NCI-H1436 treated with DMSO at 0.1 percent for 48 hours (cell line): Measurements from ENCODE around the gene TCEANC.
A peak's percentile ranks its signal among the peaks of the same experiment; 100 is the strongest.
"Not testable (repeated sequence)": the region's sequence is repeated elsewhere in the genome, so short reads cannot be mapped to it uniquely, and the experiment has no call there.

ENCODE experiments used
- DNase-seq: peaks from one replicate; lab custom pipeline; 2025; lab: John Stamatoyannopoulos, UW

The TCEANC gene

DNA sequence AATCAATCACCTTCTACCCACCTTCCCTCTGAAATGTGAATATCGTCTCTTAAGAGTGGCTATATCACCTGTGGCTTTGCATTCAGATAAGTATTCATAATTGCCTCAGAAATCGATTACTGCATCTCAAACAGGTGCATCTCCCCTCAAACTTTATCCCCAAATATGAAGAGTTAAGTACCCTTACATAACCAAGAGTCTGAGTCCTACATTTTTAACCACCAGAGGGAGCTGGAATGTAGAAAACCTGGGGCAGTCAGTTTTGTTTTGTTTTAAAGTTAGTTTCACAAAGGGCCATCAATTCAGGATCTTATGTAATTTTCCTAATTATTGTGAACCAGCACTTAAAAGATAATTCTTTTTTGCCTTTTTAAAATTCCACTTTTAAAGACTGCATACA lies 5.7 kb downstream of the TCEANC start:
- no peak for DNase-seq

DNA sequence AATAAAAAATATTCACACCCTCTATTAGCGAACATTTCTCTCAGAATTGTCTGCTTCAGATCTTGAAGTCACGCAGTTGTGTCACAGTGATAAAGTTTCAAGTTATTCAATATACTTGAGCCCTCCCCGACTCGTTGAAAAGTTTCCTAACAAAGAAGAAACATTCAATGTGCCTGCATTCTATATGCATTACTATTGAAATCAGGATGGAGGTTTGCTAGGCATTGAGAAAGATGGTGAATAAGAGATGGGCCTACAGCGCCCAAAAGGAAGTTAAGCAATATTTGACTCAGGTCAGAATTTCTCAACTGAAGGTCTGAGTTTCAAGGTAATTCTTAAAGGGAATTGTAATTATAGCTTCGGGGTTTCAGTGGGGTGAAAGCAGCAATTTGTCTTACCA lies 6.1 kb downstream of the TCEANC start:
- no peak for DNase-seq

- no peak for DNase-seq
Observed at GRCh38 chrX:13661735-13662288, 8.9 kb downstream of the TCEANC start.

GRCh38 chrX:13662355-13662791 lies 9.4 kb downstream of the TCEANC start:
- DNase-seq, result no peak

DNA sequence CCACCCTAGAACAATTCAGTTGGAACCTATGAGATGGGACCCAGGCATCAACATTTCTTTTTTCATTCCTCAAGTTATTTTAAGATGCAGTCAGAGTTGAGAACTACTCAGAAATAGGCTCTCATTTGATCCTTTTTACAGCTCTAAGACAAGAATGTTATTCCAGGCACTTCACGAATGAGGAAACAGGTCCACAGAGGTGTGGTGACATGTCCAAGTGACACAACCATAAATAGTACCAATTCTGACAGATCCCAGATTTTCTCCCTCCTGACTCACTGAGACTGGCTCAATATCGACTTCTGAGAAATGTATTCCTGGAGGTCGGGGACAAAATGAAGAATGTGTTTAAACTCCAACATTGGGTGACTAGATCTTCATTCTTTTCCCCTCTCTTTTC lies 11.1 kb downstream of the TCEANC start:
- no peak for DNase-seq

DNA sequence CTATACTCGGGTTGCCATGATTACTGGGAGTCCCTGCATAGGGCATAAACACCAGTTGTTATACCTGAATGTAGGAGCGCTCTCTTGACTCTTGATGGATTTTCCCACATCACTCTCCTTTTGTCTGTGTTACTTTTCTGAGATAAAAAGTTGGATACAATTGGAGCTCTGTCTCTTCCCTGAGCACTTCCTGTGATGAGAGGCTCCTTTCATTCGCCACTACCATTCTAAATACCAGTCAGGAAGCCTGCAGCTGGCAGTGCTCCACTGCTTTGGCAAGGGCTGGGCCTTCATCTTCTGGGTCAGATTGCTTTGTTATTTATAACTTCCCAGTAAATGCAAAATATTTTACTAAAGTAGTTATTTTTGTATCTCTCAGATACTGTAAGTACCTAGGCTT lies 13.9 kb downstream of the TCEANC start:
- no peak for DNase-seq

DNA sequence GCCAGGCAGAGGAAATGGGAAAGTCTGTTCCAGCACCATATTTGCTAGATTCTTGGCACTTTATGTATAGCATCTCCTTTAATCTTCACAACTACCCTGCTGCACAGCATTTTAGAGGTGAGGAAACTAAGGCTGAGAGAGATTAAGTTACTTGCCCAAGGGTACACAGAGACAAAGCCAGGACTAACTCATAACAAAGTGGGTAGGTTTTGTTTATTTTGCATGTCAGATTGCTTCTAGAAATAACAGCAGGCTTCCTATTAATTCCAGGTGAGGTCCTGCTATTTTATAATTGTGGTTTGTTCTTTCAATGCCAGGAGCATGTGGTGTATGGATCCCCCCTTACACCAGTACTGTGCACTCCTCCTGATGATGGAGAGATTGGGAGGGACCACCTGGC lies 15.0 kb downstream of the TCEANC start:
- DNase-seq, result no peak

GRCh38 chrX:13669246-13669737 lies 16.4 kb downstream of the TCEANC start:
- DNase-seq, result no peak

DNA sequence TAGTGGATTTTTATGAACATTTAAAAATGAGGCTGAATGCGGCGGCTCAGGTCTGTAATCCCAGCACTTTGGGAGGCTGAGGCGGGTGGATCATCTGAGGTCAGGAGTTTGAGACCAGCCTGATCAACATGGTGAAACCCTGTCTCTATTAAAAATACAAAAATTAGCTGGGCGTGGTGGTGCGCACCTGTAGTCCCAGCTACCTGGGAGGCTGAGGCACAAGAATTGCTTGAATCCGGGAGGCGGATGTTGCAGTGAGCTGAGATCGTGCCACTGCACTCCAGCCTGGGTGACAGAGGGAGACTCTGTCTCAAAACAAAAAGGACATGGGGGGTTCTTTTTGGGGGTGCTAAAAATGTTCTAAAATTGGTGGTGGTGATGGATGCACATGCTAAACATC lies 16.8 kb downstream of the TCEANC start:
- not testable (repeated sequence) for DNase-seq

- DNase-seq, result no peak
Observed at GRCh38 chrX:13670197-13670596, 17.3 kb downstream of the TCEANC start.

DNA sequence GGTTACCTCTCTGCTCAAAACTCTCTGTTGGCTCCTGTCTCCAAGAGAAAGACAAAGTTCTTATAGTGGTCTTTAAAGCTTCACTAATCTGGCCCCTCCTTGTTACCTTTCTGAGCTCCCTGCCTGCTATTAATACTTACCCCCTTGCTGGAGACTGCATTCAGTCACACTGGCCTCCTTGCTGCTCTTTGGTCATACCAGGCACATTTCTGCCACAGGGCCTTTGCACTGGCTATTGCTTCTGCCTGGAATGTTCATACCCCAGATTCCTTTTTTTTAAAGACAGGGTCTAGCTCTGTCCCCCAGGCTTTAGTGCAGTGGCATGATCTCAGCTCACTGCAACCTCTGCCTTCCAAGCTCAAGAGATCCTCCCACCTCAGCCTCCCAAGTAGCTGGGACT lies 20.1 kb downstream of the TCEANC start:
- DNase-seq, result no peak

DNA sequence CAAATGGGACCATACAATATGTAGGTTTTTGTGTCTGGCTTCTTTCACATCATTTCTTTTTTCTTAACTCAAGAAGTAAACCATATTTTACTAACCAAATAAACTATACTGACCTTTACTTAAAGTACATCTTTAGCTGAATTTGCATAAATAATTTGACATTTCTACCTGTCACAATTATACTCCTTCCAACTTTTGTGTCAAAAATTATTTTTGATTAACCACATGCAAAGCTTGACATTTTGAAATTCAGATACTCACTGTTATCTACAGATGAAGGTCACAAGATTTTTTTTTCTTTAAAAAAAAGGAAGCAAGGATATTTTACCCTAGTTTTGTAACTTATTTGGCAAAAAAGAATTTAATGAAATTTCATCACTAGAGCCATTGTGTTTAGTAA lies 23.9 kb downstream of the TCEANC start:
- DNase-seq, result no peak

DNA sequence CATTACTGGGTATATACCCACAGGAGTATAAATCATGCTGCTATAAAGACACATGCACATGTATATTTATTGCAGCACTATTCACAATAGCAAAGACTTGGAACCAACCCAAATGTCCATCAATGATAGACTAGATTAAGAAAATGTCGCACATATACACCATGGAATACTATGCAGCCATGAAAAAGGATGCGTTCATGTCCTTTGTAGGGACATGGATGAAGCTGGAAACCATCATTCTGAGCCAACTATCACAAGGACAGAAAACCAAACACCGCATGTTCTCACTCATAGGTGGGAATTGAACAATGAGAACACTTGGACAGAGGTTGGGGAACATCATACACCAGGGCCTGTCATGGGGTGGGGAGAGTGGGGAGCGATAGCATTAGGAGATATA lies 26.8 kb downstream of the TCEANC start:
- not testable (repeated sequence) for DNase-seq

DNA sequence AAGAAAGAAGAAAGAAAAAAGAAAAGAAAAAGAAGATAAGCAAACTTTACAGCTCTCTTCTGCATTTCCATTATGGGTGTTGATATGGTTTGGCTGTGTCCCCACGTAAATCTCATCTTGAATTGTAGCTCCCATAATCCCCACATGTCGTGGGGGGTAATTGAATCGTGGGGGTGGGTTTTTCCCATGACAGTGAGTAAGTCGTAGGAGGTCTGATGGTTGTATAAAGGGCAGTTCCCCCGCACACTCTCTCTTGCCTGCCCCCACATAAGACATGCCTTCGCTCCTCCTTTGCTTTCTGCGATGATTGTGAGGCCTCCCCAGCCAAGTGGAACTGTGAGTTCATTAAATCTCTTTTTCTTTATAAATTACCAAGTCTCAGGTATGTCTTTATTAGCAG lies 28.7 kb downstream of the TCEANC start:
- no peak for DNase-seq

DNA sequence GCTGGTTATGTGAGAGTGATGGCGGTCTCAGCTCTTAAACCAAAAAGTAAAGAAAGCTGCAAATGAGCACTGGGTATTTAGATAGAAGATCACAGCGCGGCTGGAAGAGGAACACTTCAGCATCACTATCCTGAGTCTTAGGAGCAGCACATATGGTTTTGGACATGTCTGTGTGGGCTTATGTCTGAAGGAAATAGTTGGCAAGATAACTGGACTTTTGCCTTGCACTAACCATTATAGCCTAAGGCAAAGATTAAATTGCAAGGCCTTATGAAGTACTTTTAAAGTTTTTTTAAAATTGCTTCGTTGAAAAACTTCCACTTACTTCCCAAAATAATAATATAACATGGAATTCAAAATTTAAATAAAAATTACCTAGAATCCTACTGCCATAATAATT lies 31.4 kb downstream of the TCEANC start:
- DNase-seq, result no peak

DNA sequence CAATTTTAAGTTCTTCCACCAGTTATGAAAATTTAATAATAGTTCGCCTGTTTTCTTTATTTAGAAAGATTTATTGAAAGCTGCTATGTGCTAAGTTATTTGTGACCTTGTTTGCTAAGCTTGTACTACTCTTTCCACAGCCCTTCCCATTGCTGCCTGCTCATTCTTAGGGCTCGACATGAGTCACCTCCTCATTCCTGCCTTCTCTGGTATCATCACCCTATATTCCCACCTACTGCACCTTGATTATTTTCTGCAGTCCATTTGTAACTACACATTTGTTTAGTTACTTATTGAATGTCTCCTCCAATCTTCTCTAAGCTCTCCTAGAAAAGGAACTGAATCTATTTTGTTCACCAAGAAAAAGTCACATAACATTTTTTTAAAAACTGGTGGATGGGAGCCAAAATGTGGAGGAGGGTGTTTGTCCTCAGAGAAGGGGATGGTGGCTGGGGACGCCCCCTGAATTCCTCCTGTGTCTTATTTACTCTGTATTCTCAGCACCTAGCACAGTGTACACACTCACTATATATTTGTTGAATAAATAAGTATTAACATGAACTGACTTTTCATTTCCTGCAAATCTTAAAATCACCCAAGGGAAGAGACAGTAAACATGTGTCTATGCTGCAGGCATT lies 32.3 kb downstream of the TCEANC start:
- no peak for DNase-seq

GRCh38 chrX:13687203-13687602 lies 34.3 kb downstream of the TCEANC start:
- no peak for DNase-seq

DNA sequence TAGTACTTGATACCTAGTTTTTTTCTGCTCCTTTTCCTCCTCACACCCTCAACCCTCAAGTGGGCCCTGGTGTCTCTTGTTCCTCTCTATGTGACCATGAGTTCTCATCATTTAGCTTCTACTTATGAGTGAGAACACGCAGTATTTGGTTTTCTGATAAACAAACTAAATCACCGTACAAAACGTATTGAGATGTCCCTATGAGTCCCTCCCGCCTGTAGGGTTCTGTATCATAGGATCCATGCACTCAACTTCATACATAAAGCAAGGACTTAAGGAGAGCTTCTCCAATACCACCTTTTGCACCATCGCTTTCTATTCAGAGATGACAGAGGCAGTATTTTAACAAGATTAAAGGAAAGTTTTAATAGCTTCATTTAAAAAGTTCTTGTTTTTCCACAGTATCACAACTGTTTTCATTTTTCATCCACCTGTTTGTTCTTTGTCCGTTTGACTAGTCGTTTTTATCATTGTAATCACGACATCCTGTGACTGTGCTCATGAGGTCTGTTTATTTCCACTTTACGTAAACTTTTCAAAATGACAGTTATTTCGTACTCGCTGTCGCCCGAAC lies 35.5 kb downstream of the TCEANC start:
- DNase-seq, result no peak

GRCh38 chrX:13688958-13689740 lies 36.2 kb downstream of the TCEANC start, which contains the start of gene RAB9A:
TSS of gene RAB9A (plus strand) at chrX:13689128. CDS start at chrX:13708747, 19,619 bp downstream.
- peak; percentile 5 for DNase-seq

DNA sequence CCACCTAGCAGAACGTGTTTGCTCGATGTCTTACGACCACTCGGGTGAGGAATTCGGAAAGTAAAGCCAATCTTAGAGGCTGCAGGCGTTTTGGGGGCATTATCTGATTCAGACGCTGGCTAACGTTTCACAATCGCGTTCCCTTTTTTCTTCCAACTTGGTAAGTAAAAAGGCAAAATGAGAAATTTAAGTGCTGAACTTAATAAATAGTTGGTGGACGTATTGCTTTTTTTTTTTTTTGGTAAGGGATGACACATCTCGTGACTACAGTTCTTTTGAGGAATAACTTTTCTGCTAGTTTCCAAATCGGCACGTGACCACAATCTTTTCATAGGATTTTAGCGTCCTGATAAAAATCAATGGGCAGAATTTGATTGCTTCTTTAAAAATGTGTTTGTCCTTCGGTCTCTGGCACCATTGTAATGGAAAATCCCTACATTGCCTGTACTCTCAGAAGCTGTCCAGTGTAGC lies 36.8 kb downstream of the TCEANC start:
- no peak for DNase-seq

DNA sequence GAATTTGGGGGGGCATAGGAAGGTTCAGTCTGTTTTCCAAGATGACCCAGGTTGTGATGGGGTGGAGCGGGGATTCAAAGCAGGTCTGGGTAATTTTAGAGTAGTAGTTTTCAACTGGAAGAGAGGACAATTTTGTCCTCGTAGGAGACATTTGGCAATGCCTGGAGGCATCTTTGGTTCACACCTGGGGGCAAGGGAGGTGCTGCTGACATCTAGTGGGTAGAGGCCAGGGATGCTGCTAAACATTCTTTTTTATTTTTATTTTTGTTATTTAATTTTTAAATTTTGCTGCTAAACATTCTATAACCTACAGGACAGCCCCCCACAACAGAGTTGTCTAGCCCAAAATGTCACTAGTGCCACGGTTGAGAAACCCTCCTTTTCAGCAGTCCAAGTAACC lies 37.9 kb downstream of the TCEANC start:
- DNase-seq, result no peak

DNA sequence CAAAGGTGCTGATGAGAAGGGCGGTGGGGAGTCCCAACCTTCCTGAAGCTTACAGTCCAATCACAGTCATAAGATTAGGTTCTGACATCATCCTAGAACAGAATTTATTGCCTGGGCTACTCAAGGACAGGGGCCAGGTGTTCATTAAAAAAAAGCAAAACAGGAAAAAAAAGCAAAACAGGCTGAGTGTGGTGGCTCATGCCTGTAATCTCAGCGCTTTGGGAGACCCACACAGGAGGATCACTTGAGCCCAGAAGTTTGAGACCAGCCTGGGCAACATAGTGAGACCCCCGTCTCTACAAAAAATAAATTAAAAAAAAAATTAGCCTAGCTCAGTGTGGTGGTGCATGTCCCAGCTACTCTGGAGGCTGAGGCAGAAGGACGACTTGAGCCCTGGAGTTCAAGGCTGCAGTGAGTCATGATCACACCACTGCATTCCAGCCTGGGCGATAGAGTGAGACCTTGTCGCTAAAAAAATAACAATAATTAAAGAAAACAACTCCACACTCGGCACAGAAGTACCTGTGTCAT lies 39.0 kb downstream of the TCEANC start:
- DNase-seq, result no peak
